GM12878 (cell line): ENCODE data around the gene PSMB10. TPM values are rescaled to one million over a fixed set of nuclear protein-coding genes. Genes with fewer than 3 reads are reported as not detected.

ENCODE experiments used
- ATAC-seq: fragments of 200-7000 bp; cut with Tn5 transposase; 3 replicates; pipeline ENCODE4 v1.9.1; 2020; ENCODE audit warnings: mild to moderate bottlenecking, moderate library complexity
- BruUV-seq: library from RNA; stranded (reverse); fragments of 400-500 nt; replicated peaks from 2 replicates; lab custom pipeline; 2021; lab: Mats Ljungman, UMichigan
- CTCF ChIA-PET: fragments of 300-600 bp; sonication (Branson Sonifier 250); formaldehyde crosslinking; extraction: SDS; loops from one replicate; lab custom pipeline; 2021; ENCODE audit warnings: inconsistent platforms; lab: Yijun Ruan, JAX
- POLR2A ChIA-PET: fragments of 350-600 bp; formaldehyde crosslinking; extraction: SDS; loops from one replicate; lab custom pipeline; 2021; ENCODE audit warnings: inconsistent platforms; lab: Charles Lee
- RAD21 ChIA-PET: fragments of 300-600 bp; sonication (Branson Sonifier 250); formaldehyde crosslinking; loops from one replicate; lab custom pipeline; 2023; ENCODE audit warnings: antibody characterized with exemption; ENCODE audit not compliant: unreplicated experiment; lab: Charles Lee
- SMC1A ChIA-PET: fragments of 300-600 bp; sonication (Branson Sonifier 250); formaldehyde crosslinking; loops from one replicate; lab custom pipeline; 2023; ENCODE audit not compliant: unreplicated experiment, uncharacterized antibody; lab: Charles Lee
- DNase-seq: peaks from one replicate; pipeline ENCODE4 v3.0.0-alpha.2; 2011; ENCODE audit warnings: low read depth, low spot score
- FAIRE-seq: peaks from 3 replicates; lab custom pipeline; 2011; peaks lifted over from hg19 to GRCh38; lab: Jason Lieb, UNC
- H2AFZ ChIP-seq: 2 replicates; pipeline ENCODE4 v1.6.0; 2011; ENCODE audit warnings: low read depth, low read length, control low read depth; ENCODE audit not compliant: control insufficient read depth
- H3K27ac ChIP-seq: 2 replicates; pipeline ENCODE4 v1.5.1; 2011; ENCODE audit warnings: control low read depth; ENCODE audit not compliant: control insufficient read depth, insufficient read depth
- H3K27me3 ChIP-seq, 2 experiments: replicated peaks in 1 of 2; 2 replicates each; pipeline versions ENCODE4 v1.6.0 to v1.6.1; 2011; ENCODE audit warnings: low read length in 1 of 2; ENCODE audit not compliant: control insufficient read depth in 2 of 2, insufficient read depth in 2 of 2
- H3K36me3 ChIP-seq, 2 experiments: 2 replicates each; pipeline ENCODE4 v1.5.1; 2011; ENCODE audit warnings: low read length in 1 of 2; ENCODE audit not compliant: control insufficient read depth in 2 of 2, insufficient read depth in 2 of 2
- H3K4me1 ChIP-seq: 2 replicates; pipeline ENCODE4 v1.6.1; 2011; ENCODE audit warnings: mild to moderate bottlenecking, low read length, moderate library complexity, mixed read lengths; ENCODE audit not compliant: control insufficient read depth, insufficient read depth
- H3K4me2 ChIP-seq: 2 replicates; pipeline ENCODE4 v1.6.0; 2011; ENCODE audit warnings: control low read depth; ENCODE audit not compliant: control insufficient read depth, insufficient read depth
- H3K4me3 ChIP-seq: fragments of 200-600 bp; sonication (generic); 2 replicates; pipeline ENCODE4 v1.5.1; 2016
- H3K79me2 ChIP-seq: 2 replicates; pipeline ENCODE4 v1.6.0; 2011; ENCODE audit warnings: low read length; ENCODE audit not compliant: control insufficient read depth, insufficient read depth
- H3K9ac ChIP-seq: 2 replicates; pipeline ENCODE4 v1.8.0; 2011; ENCODE audit warnings: low read length, control low read depth, mixed read lengths; ENCODE audit not compliant: control insufficient read depth, insufficient read depth
- H3K9me3 ChIP-seq: replicated peaks from 3 replicates; pipeline ENCODE4 v1.5.1; 2011; ENCODE audit warnings: mild to moderate bottlenecking, low read length; ENCODE audit not compliant: control insufficient read depth, insufficient read depth
- H4K20me1 ChIP-seq: 2 replicates; pipeline ENCODE4 v1.6.0; 2011; ENCODE audit not compliant: control insufficient read depth, insufficient read depth
- GABPA ChIP-seq: IDR thresholded peaks from 2 replicates; pipeline ENCODE4 v1.6.1; 2014; ENCODE audit warnings: antibody characterized with exemption, low read depth, mild to moderate bottlenecking, inconsistent platforms
- HDAC2 ChIP-seq: fragments of 200-600 bp; sonication (generic); IDR thresholded peaks from 2 replicates; pipeline ENCODE4 v1.6.1; 2017
- JUNB ChIP-seq: IDR thresholded peaks from 2 replicates; pipeline ENCODE4 v1.6.1; 2016; ENCODE audit warnings: antibody characterized with exemption, mild to moderate bottlenecking
- KLF5 ChIP-seq: fragments of 450-650 bp; IDR thresholded peaks from 2 replicates; pipeline ENCODE4 v1.6.1; 2014; ENCODE audit warnings: mild to moderate bottlenecking; ENCODE audit not compliant: partially characterized antibody
- MTA3 ChIP-seq: IDR thresholded peaks from 2 replicates; pipeline ENCODE4 v1.6.1; 2012; ENCODE audit warnings: low read length, inconsistent platforms, borderline replicate concordance
- NR2C2 ChIP-seq: IDR thresholded peaks from 2 replicates; pipeline ENCODE4 v1.6.1; 2011; ENCODE audit warnings: borderline replicate concordance, low read depth; ENCODE audit not compliant: control insufficient read depth, insufficient read length
- POLR2A ChIP-seq: IDR thresholded peaks from 2 replicates; pipeline ENCODE4 v1.6.1; 2011; ENCODE audit warnings: low read depth, mild to moderate bottlenecking, low read length
- SMAD1 ChIP-seq: fragments of 450-650 bp; IDR thresholded peaks from 2 replicates; pipeline ENCODE4 v1.6.1; 2018; ENCODE audit warnings: mild to moderate bottlenecking, low read depth; ENCODE audit not compliant: partially characterized antibody
- SPI1 ChIP-seq: IDR thresholded peaks from 2 replicates; pipeline ENCODE4 v1.6.1; 2011; ENCODE audit warnings: low read depth, mild to moderate bottlenecking, low read length, moderate library complexity, borderline replicate concordance; ENCODE audit not compliant: insufficient read depth
- WGBS: methylation state at CpG from one replicate; pipeline ENCODE4 v1.1.6; 2016; ENCODE audit warnings: low lambda C conversion rate; ENCODE audit not compliant: insufficient replicate concordance, insufficient coverage; ENCODE audit errors: missing lambda C conversion rate; 5-methylcytosine and 5-hydroxymethylcytosine counted together
- in situ Hi-C: fragments of 300-500 bp; cut with MboI; formaldehyde crosslinking; loops from 9 replicates; pipeline ENCODE4 v1.14.3; 2018; ENCODE audit warnings: mixed read lengths
- intact Hi-C: fragments of 100-400 bp; cut with micrococcal nuclease; formaldehyde crosslinking; loops from one replicate; pipeline ENCODE4 v1.14.2; 2022; ENCODE audit not compliant: unreplicated experiment
- polyA plus RNA-seq, 11 experiments: library from polyadenylated mRNA; depleted of rRNA in 4 of 11; unstranded in 6 of 11; stranded (reverse) in 5 of 11; fragments of >200 nt; fragmentation: Nextera tagmentation in 4 of 11; fragmentation: Illumina TruSeq in 1 of 11; extraction: Ambion mirVana in 4 of 11; extraction: Trizol in 1 of 11; gene quantifications; 1 replicate in 1 of 11; 2 replicates in 10 of 11; pipeline versions ENCODE4 v1.2.1 to v1.2.3, GENCODE V29; 2011 to 2016; ENCODE audit warnings: inconsistent platforms in 2 of 11, missing spikeins in 2 of 11, low read depth in 1 of 11
- total RNA-seq, 4 experiments: library from RNA; depleted of rRNA in 3 of 4; stranded (reverse); fragments of >200 nt in 3 of 4; fragmentation: Illumina TruSeq in 1 of 4; extraction: Trizol in 1 of 4; gene quantifications; 2 replicates each; pipeline versions ENCODE4 v1.2.1 to v1.2.3, GENCODE V29; 2013 to 2021
- TF ChIP-seq, protein P1 (sequence below): IDR thresholded peaks from 2 replicates; pipeline ENCODE4 v1.6.1; 2011; ENCODE audit warnings: borderline replicate concordance, low read depth, mild to moderate bottlenecking, moderate library complexity, mixed read lengths, low read length; ENCODE audit not compliant: insufficient read depth; ENCODE audit errors: extremely low read length
- TF ChIP-seq, protein P2 (sequence below): fragments of 150-350 bp; IDR thresholded peaks from 2 replicates; pipeline ENCODE4 v1.6.1; 2016; ENCODE audit warnings: low read depth, low read length
- TF ChIP-seq, protein P3 (sequence below): fragments of 450-650 bp; IDR thresholded peaks from 2 replicates; pipeline ENCODE4 v1.6.1; 2018; ENCODE audit warnings: borderline replicate concordance, mild to moderate bottlenecking; ENCODE audit not compliant: partially characterized antibody

PSMB10 gene
- total and polyA plus RNA-seq, 10 of the 15 experiments (the other 5 are each of a cell fraction or from before 2014, with no cell fraction given), result 24.1 to 308 (median 151) TPM

DNA sequence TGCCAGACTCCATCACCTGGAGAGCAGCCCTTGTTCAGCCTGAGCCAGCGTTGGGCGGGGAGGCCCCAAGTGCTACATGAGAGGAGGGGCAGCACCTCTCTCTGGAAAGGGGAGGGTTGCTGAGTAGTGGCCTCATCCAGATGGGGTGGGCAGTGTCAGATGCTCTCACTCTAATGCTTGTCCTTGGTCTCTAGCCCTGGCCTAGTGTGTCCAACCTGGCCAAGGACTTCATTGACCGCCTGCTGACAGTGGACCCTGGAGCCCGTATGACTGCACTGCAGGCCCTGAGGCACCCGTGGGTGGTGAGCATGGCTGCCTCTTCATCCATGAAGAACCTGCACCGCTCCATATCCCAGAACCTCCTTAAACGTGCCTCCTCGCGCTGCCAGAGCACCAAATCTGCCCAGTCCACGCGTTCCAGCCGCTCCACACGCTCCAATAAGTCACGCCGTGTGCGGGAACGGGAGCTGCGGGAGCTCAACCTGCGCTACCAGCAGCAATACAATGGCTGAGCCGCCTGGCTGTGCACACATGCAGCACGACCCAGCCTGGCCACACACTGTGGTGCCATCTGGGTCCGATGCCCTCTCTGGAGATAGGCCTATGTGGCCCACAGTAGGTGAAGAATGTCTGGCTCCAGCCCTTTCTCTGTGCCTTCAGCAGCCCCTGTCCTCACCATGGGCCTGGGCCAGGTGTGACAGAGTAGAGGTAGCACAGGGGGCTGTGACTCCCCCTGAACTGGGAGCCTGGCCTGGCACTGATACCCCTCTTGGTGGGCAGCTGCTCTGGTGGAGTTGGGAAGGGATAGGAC lies 9.3 kb downstream of the PSMB10 start:
- FAIRE-seq (no peak), DNase-seq (no peak)
- Histone ChIP-seq H4K20me1 (no peaks in the 10 kb centered on the region), H3K4me3 (no peak overlapping the region), H3K4me1 (no peaks in the 10 kb centered on the region; the same call in 1 of the 2 replicates), H3K79me2 (no peaks in the 10 kb centered on the region), H3K27me3 (no peaks in the 10 kb centered on the region), H3K9ac (no peak overlapping the region), H3K27ac (no peak overlapping the region), H3K9me3 (no peaks in the 10 kb centered on the region), H3K4me2 (no peak overlapping the region)
- WGBS, result 89% methylated on average over 22 of the region's 22 CpGs
- BruUV-seq, result no TSS peak
- POLR2A ChIA-PET, result interaction anchor here (0.5 kb wide), 2 partner anchors 11 to 112 kb away, joined by 3 to 4 read pairs; no protein-coding TSS in a partner anchor
- intact Hi-C loops (loop anchor here (5.0 to 10.0 kb wide), 2 partner anchors 35 to 403 kb away; partner anchors contain the start of genes PSKH1 and RIPOR1), in situ Hi-C loops (loop anchor here (5.0 kb wide), 2 partner anchors 110 to 250 kb away; no protein-coding TSS in a partner anchor)
- CTCF ChIA-PET, result interaction anchor here (0.5 to 2.5 kb wide), 6 partner anchors 8 to 406 kb away, joined by 4 to 10 read pairs (median 6); no protein-coding TSS in a partner anchor
- TF ChIP-seq JUNB (no peak), SMAD1 (no peak), KLF5 (no peak), POLR2A (peak; percentile 72), HDAC2 (no peak), SPI1 (no peak), GABPA (no peak), MTA3 (0 out of 2 replicates have a peak, but pooled peaks have one; percentile 15), NR2C2 (no peak)
- TF ChIP-seq, protein P1, sequence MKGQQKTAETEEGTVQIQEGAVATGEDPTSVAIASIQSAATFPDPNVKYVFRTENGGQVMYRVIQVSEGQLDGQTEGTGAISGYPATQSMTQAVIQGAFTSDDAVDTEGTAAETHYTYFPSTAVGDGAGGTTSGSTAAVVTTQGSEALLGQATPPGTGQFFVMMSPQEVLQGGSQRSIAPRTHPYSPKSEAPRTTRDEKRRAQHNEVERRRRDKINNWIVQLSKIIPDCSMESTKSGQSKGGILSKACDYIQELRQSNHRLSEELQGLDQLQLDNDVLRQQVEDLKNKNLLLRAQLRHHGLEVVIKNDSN, result no peak
- TF ChIP-seq, protein P2, sequence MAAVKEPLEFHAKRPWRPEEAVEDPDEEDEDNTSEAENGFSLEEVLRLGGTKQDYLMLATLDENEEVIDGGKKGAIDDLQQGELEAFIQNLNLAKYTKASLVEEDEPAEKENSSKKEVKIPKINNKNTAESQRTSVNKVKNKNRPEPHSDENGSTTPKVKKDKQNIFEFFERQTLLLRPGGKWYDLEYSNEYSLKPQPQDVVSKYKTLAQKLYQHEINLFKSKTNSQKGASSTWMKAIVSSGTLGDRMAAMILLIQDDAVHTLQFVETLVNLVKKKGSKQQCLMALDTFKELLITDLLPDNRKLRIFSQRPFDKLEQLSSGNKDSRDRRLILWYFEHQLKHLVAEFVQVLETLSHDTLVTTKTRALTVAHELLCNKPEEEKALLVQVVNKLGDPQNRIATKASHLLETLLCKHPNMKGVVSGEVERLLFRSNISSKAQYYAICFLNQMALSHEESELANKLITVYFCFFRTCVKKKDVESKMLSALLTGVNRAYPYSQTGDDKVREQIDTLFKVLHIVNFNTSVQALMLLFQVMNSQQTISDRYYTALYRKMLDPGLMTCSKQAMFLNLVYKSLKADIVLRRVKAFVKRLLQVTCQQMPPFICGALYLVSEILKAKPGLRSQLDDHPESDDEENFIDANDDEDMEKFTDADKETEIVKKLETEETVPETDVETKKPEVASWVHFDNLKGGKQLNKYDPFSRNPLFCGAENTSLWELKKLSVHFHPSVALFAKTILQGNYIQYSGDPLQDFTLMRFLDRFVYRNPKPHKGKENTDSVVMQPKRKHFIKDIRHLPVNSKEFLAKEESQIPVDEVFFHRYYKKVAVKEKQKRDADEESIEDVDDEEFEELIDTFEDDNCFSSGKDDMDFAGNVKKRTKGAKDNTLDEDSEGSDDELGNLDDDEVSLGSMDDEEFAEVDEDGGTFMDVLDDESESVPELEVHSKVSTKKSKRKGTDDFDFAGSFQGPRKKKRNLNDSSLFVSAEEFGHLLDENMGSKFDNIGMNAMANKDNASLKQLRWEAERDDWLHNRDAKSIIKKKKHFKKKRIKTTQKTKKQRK, result no peak
- TF ChIP-seq, protein P3, sequence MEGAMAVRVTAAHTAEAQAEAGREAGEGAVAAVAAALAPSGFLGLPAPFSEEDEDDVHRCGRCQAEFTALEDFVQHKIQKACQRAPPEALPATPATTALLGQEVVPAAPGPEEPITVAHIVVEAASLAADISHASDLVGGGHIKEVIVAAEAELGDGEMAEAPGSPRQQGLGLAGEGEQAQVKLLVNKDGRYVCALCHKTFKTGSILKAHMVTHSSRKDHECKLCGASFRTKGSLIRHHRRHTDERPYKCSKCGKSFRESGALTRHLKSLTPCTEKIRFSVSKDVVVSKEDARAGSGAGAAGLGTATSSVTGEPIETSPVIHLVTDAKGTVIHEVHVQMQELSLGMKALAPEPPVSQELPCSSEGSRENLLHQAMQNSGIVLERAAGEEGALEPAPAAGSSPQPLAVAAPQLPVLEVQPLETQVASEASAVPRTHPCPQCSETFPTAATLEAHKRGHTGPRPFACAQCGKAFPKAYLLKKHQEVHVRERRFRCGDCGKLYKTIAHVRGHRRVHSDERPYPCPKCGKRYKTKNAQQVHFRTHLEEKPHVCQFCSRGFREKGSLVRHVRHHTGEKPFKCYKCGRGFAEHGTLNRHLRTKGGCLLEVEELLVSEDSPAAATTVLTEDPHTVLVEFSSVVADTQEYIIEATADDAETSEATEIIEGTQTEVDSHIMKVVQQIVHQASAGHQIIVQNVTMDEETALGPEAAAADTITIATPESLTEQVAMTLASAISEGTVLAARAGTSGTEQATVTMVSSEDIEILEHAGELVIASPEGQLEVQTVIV, result no peak
- TF ChIP-seq, all 136 proteins: peak for 2
- ChIA-PET RAD21 (no interaction called here), SMC1A (interaction anchor here (0.9 to 1.3 kb wide), 2 partner anchors 8 to 113 kb away, joined by 3 read pairs; no protein-coding TSS in a partner anchor)
- Histone ChIP-seq H2AFZ (no peak overlapping the region), H3K36me3 (peaks cover under 1 to 22% of the 10 kb centered on the region in 2 experiments; a peak in 3 of 4 replicates)
- no peak for ATAC-seq
